Astrocyte (in vitro differentiated cells and primary cell): ENCODE results near the gene ICAM1. TPM values are rescaled to one million over a fixed set of nuclear protein-coding genes. Genes with fewer than 3 reads are reported as not detected.
A peak's percentile ranks its signal among the peaks of the same experiment; 100 is the strongest.

Source experiments
- DNase-seq: peaks from one replicate; pipeline ENCODE4 v3.0.0-alpha.2; 2010; ENCODE audit warnings: low read depth
- FAIRE-seq: peaks from 2 replicates; lab custom pipeline; 2011; peaks lifted over from hg19 to GRCh38; lab: Jason Lieb, UNC
- H2AFZ ChIP-seq: 2 replicates; pipeline ENCODE4 v1.6.0; 2012; ENCODE audit warnings: low read depth, low read length, inconsistent platforms
- H3K27ac ChIP-seq: 2 replicates; pipeline ENCODE4 v1.5.1; 2011; ENCODE audit warnings: low read depth, low read length, inconsistent platforms
- H3K27me3 ChIP-seq: 2 replicates; pipeline ENCODE4 v1.6.0; 2011; ENCODE audit warnings: low read length, inconsistent platforms; ENCODE audit not compliant: insufficient read depth
- H3K36me3 ChIP-seq: 2 replicates; pipeline ENCODE4 v1.5.1; 2011; ENCODE audit warnings: low read length, inconsistent platforms; ENCODE audit not compliant: insufficient read depth
- H3K4me1 ChIP-seq: 2 replicates; pipeline ENCODE4 v1.5.1; 2011; ENCODE audit warnings: low read length, inconsistent platforms; ENCODE audit not compliant: insufficient read depth
- H3K4me2 ChIP-seq: 2 replicates; pipeline ENCODE4 v1.6.0; 2012; ENCODE audit warnings: low read length, inconsistent platforms
- H3K4me3 ChIP-seq: 2 replicates; pipeline ENCODE4 v1.5.1; 2011; ENCODE audit warnings: low read depth, mild to moderate bottlenecking, low read length, inconsistent platforms; ENCODE audit not compliant: insufficient read depth
- H3K79me2 ChIP-seq: 2 replicates; pipeline ENCODE4 v1.6.0; 2012; ENCODE audit warnings: mild to moderate bottlenecking, low read length, inconsistent platforms; ENCODE audit not compliant: insufficient read depth
- H3K9ac ChIP-seq: 2 replicates; pipeline ENCODE4 v1.6.0; 2012; ENCODE audit warnings: mild to moderate bottlenecking, low read length, inconsistent platforms
- H3K9me3 ChIP-seq: 2 replicates; pipeline ENCODE4 v1.5.1; 2012; ENCODE audit warnings: low read depth, mild to moderate bottlenecking, low read length, inconsistent platforms; ENCODE audit not compliant: insufficient read depth
- H4K20me1 ChIP-seq: 2 replicates; pipeline ENCODE4 v1.6.0; 2012; ENCODE audit warnings: low read length, inconsistent platforms; ENCODE audit not compliant: insufficient read depth
- H3K27ac Mint-ChIP-seq: one replicate; pipeline ENCODE4 v1.8.0; 2021; ENCODE audit warnings: mild to moderate bottlenecking, mixed read lengths; ENCODE audit not compliant: unreplicated experiment
- H3K27me3 Mint-ChIP-seq: one replicate; pipeline ENCODE4 v1.8.0; 2021; ENCODE audit warnings: low read depth, mixed read lengths; ENCODE audit not compliant: unreplicated experiment
- H3K36me3 Mint-ChIP-seq: one replicate; pipeline ENCODE4 v1.8.0; 2021; ENCODE audit warnings: low read depth, mixed read lengths; ENCODE audit not compliant: unreplicated experiment
- H3K4me1 Mint-ChIP-seq: one replicate; pipeline ENCODE4 v1.8.0; 2021; ENCODE audit warnings: low read depth, mixed read lengths; ENCODE audit not compliant: unreplicated experiment
- H3K4me3 Mint-ChIP-seq: one replicate; pipeline ENCODE4 v1.8.0; 2021; ENCODE audit warnings: mild to moderate bottlenecking, moderate library complexity, mixed read lengths; ENCODE audit not compliant: unreplicated experiment
- H3K9me3 Mint-ChIP-seq: one replicate; pipeline ENCODE4 v1.8.0; 2021; ENCODE audit warnings: mild to moderate bottlenecking, mixed read lengths; ENCODE audit not compliant: unreplicated experiment
- EZH2 ChIP-seq: IDR thresholded peaks from 2 replicates; pipeline ENCODE4 v1.6.1; 2012; ENCODE audit warnings: mild to moderate bottlenecking, low read length, inconsistent platforms; ENCODE audit not compliant: insufficient read depth
- total RNA-seq: library from RNA; stranded (reverse); gene quantifications from 2 replicates; pipeline ENCODE4 v1.2.1, GENCODE V29; 2021
- TF ChIP-seq, protein P1 (sequence below): IDR thresholded peaks from 2 replicates; pipeline ENCODE4 v1.5.1; 2011; ENCODE audit warnings: low read depth, mild to moderate bottlenecking, inconsistent platforms, low read length, moderate library complexity; ENCODE audit not compliant: insufficient read depth

The ICAM1 gene
- total RNA-seq, 1 donor from 2014 or later: 11.0 TPM

DNA sequence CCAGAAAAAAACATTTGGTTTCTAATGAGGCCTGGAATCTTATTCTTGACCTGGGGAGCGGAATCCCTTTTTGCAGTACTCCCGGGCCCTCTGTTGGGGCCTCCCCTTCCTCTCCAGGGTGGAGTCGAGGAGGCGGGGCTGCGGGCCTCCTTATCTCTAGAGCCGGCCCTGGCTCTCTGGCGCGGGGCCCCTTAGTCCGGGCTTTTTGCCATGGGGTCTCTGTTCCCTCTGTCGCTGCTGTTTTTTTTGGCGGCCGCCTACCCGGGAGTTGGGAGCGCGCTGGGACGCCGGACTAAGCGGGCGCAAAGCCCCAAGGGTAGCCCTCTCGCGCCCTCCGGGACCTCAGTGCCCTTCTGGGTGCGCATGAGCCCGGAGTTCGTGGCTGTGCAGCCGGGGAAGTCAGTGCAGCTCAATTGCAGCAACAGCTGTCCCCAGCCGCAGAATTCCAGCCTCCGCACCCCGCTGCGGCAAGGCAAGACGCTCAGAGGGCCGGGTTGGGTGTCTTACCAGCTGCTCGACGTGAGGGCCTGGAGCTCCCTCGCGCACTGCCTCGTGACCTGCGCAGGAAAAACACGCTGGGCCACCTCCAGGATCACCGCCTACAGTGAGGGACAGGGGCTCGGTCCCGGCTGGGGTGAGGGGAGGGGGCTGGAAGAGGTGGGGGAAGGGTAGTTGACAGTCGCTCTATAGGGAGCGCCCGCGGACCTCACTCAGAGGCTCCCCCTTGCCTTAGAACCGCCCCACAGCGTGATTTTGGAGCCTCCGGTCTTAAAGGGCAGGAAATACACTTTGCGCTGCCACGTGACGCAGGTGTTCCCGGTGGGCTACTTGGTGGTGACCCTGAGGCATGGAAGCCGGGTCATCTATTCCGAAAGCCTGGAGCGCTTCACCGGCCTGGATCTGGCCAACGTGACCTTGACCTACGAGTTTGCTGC lies 16.1 kb downstream of the ICAM1 start, which contains the start of gene ICAM4:
TSS of gene ICAM4 (plus strand) at position 153 of the 935 bp plus-strand sequence. CDS start at position 211, 58 bp downstream.
- Mint-ChIP-seq H3K27ac (no peak within 1 kb of the TSS), H3K36me3 (no peaks in the 10 kb centered on the region), H3K4me1 (peaks cover 5% of the 10 kb centered on the region), H3K27me3 (peaks cover 69% of the 10 kb centered on the region), H3K4me3 (no peak within 1 kb of the TSS), H3K9me3 (peaks cover 12% of the 10 kb centered on the region)
- peaks cover 27% of the 10 kb centered on the region for H3K4me1 ChIP-seq
- H4K20me1 ChIP-seq: peaks cover 8% of the 10 kb centered on the region
- TF ChIP-seq, protein P1, sequence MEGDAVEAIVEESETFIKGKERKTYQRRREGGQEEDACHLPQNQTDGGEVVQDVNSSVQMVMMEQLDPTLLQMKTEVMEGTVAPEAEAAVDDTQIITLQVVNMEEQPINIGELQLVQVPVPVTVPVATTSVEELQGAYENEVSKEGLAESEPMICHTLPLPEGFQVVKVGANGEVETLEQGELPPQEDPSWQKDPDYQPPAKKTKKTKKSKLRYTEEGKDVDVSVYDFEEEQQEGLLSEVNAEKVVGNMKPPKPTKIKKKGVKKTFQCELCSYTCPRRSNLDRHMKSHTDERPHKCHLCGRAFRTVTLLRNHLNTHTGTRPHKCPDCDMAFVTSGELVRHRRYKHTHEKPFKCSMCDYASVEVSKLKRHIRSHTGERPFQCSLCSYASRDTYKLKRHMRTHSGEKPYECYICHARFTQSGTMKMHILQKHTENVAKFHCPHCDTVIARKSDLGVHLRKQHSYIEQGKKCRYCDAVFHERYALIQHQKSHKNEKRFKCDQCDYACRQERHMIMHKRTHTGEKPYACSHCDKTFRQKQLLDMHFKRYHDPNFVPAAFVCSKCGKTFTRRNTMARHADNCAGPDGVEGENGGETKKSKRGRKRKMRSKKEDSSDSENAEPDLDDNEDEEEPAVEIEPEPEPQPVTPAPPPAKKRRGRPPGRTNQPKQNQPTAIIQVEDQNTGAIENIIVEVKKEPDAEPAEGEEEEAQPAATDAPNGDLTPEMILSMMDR: no peak
- no peak for TF ChIP-seq EZH2
- H3K36me3 ChIP-seq: no peaks in the 10 kb centered on the region
- H3K27me3 ChIP-seq: peaks cover 35% of the 10 kb centered on the region
- H3K79me2 ChIP-seq: no peaks in the 10 kb centered on the region
- H3K9ac ChIP-seq: no peak within 1 kb of the TSS
- H3K4me3 ChIP-seq: no peak within 1 kb of the TSS
- no peaks in the 10 kb centered on the region for H3K9me3 ChIP-seq
- no peak within 1 kb of the TSS for H3K27ac ChIP-seq
- peak within 1 kb of the TSS; percentile 55 for H3K4me2 ChIP-seq
- FAIRE-seq (no peak), DNase-seq (no peak)
- H2AFZ ChIP-seq: peak within 1 kb of the TSS; percentile 25

DNA sequence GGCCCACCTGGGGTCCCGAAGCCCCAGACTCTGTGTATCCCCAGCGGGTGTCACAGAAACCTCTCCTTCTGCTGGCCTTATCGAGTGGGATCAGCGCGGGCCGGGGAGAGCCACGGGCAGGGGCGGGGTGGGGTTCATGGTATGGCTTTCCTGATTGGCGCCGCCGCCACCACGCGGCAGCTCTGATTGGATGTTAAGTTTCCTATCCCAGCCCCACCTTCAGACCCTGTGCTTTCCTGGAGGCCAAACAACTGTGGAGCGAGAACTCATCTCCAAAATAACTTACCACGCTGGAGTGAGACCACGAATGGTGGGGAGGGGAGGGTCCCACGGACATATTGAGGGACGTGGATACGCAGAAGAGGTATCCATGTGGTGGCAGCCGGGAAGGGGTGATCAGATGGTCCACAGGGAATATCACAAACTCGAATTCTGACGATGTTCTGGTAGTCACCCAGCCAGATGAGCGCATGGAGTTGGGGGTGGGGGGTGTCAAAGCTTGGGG lies 17.8 kb downstream of the ICAM1 start:
- H3K27me3 Mint-ChIP-seq: peaks cover 76% of the 10 kb centered on the region

More for the DNA sequence above, 17.8 kb downstream of the ICAM1 start:
- H3K9me3 Mint-ChIP-seq: peaks cover 23% of the 10 kb centered on the region
- H4K20me1 ChIP-seq: peaks cover 16% of the 10 kb centered on the region
- peaks cover 5% of the 10 kb centered on the region for H3K4me1 Mint-ChIP-seq
- FAIRE-seq: no peak
- peaks cover 2% of the 10 kb centered on the region for H3K36me3 Mint-ChIP-seq
- peaks cover 51% of the 10 kb centered on the region for H3K27me3 ChIP-seq
- H3K4me3 Mint-ChIP-seq: peak overlapping the region; percentile 20
- no peak overlapping the region for H3K9ac ChIP-seq
- no peak for DNase-seq
- no peaks in the 10 kb centered on the region for H3K36me3 ChIP-seq
- peak overlapping the region; percentile 60 for H2AFZ ChIP-seq
- peak overlapping the region; percentile 82 for H3K4me2 ChIP-seq
- no peak overlapping the region for H3K27ac ChIP-seq
- peak overlapping the region; percentile 36 for H3K4me3 ChIP-seq
- H3K27ac Mint-ChIP-seq: no peak overlapping the region
- peaks cover 7% of the 10 kb centered on the region for H3K9me3 ChIP-seq
- TF ChIP-seq EZH2: no peak
- TF ChIP-seq, protein P1: no peak
- peaks cover 32% of the 10 kb centered on the region for H3K4me1 ChIP-seq
- H3K79me2 ChIP-seq: no peaks in the 10 kb centered on the region
